ENCODE data around the gene RBBP4. TPM values are rescaled to one million over a fixed set of nuclear protein-coding genes. Genes with fewer than 3 reads are reported as not detected.

The RBBP4 gene
- total and polyA plus RNA-seq, 2 of the 8 experiments (the other 6 are each of a cell fraction or from before 2014, with no cell fraction given): 147 to 397 TPM

- FAIRE-seq (no peak), DNase-seq (ENCODE audit: low read depth in 1 of 2, low spot score in 2 of 2) (no peak)
- Histone ChIP-seq H2BK20ac (ENCODE audit: low read length) (no peak overlapping the region), H2BK15ac (ENCODE audit: low read length) (no peak overlapping the region), H2BK120ac (replicated peaks; ENCODE audit: low read depth, low read length) (no peak overlapping the region), H4K91ac (replicated peaks; ENCODE audit: insufficient read length, low read length) (no peak overlapping the region), H2AFZ (ENCODE audit: low read length) (no peak overlapping the region), H4K8ac (ENCODE audit: extremely low read depth, insufficient read depth, low read length) (no peak overlapping the region), H3K14ac (ENCODE audit: insufficient read length) (no peak overlapping the region), H4K20me1 (replicated peaks in 1 of 2; ENCODE audit: control insufficient read depth in 1 of 2, insufficient read depth in 2 of 2, low read length in 2 of 2) (no peaks in the 10 kb centered on the region), H2AK5ac (ENCODE audit: low read depth, low read length) (no peak overlapping the region), H4K5ac (ENCODE audit: insufficient read length, low read depth, low read length) (no peak overlapping the region), H3K9me3 (ENCODE audit: insufficient read depth in 2 of 2, low read depth in 1 of 2, low read length in 1 of 2) (no peaks in the 10 kb centered on the region), H3K27ac (ENCODE audit: low read depth, low read length) (no peak overlapping the region), H2BK12ac (ENCODE audit: low read depth, low read length) (no peak overlapping the region), H2BK5ac (ENCODE audit: low read depth, low read length) (no peak overlapping the region), H3K56ac (replicated peaks; ENCODE audit: insufficient read length, low read depth, low read length) (no peak overlapping the region), H3K79me2 (ENCODE audit: control insufficient read depth in 1 of 2, insufficient read depth in 2 of 2, low read length in 2 of 2) (no peaks in the 10 kb centered on the region), H3K27me3 (replicated peaks in 1 of 4; ENCODE audit: control insufficient read depth in 3 of 4, extremely low read depth in 1 of 4, insufficient read depth in 3 of 4, low read length in 3 of 4) (no peaks in the 10 kb centered on the region), H3K9ac (replicated peaks in 1 of 4; ENCODE audit: extremely low read depth in 1 of 4, low read depth in 3 of 4, low read length in 3 of 4) (no peak overlapping the region), H3K79me1 (ENCODE audit: low read depth, low read length) (no peaks in the 10 kb centered on the region; the same call in 1 of the 2 replicates), H3K36me3 (ENCODE audit: control insufficient read depth in 2 of 4, insufficient read depth in 4 of 4, low read length in 3 of 4) (peaks cover 0 to 22% (median 4%) of the 10 kb centered on the region in 4 experiments; a peak in 4 of 8 replicates), H3K4me2 (ENCODE audit: insufficient read depth in 1 of 2, low read depth in 2 of 2, low read length in 2 of 2) (no peak overlapping the region), H3K4ac (replicated peaks; ENCODE audit: insufficient read length, low read depth, low read length) (no peak overlapping the region), H3K18ac (ENCODE audit: extremely low read depth, low read length) (no peak overlapping the region), H3K23ac (ENCODE audit: insufficient read length) (no peak overlapping the region), H3K23me2 (ENCODE audit: low read depth, low read length) (no peaks in the 10 kb centered on the region), H3K4me3 (ENCODE audit: extremely low read depth in 1 of 4, insufficient read depth in 2 of 4, low read depth in 3 of 4, low read length in 4 of 4) (no peak overlapping the region), H3K4me1 (replicated peaks in 1 of 4; ENCODE audit: control insufficient read depth in 3 of 4, insufficient read depth in 4 of 4, low read length in 3 of 4) (no peaks in the 10 kb centered on the region)
- TF ChIP-seq RFX5 (IDR thresholded peaks at IDR 0.05; ENCODE audit: borderline replicate concordance, low read depth, low read length) (no peak), TEAD4 (IDR thresholded peaks at IDR 0.05; ENCODE audit: low read depth, low read length) (no peak), CHD1 (IDR thresholded peaks at IDR 0.05; ENCODE audit: low read depth, low read length) (no peak), CREB1 (IDR thresholded peaks at IDR 0.05) (no peak), KDM1A (IDR thresholded peaks at IDR 0.05; ENCODE audit: borderline replicate concordance, low read length) (no peak), EP300 (IDR thresholded peaks at IDR 0.05; ENCODE audit: borderline replicate concordance in 1 of 2, low read depth in 2 of 2, low read length in 2 of 2) (no peak), CBX5 (IDR thresholded peaks at IDR 0.05; ENCODE audit: low read depth, low read length) (no peak), POU5F1 (IDR thresholded peaks at IDR 0.05; ENCODE audit: low read depth, low read length) (no peak), KDM5A (IDR thresholded peaks at IDR 0.05; ENCODE audit: low read length) (no peak), ZNF274 (IDR thresholded peaks at IDR 0.05; ENCODE audit: borderline replicate concordance, extremely low read depth, low read length) (no peak), SP1 (IDR thresholded peaks at IDR 0.05; ENCODE audit: low read depth, low read length) (no peak), TBP (IDR thresholded peaks at IDR 0.05; ENCODE audit: low read depth, low read length) (no peak), EGR1 (IDR thresholded peaks at IDR 0.05; ENCODE audit: borderline replicate concordance, low read depth, low read length) (no peak), CTBP2 (IDR thresholded peaks at IDR 0.05; ENCODE audit: borderline replicate concordance, insufficient read depth, insufficient read length, low read length) (no peak), JUN (IDR thresholded peaks at IDR 0.05; ENCODE audit: low read depth, low read length) (no peak), SP2 (IDR thresholded peaks at IDR 0.05; ENCODE audit: low read length) (no peak)
- ChIA-PET POLR2A (ENCODE audit: partially characterized antibody) (interaction anchor here (1.1 to 3.0 kb wide), 6 partner anchors 8 to 27 kb away, joined by 3 to 12 read pairs (median 4); partner anchors contain the start of genes RBBP4 and ZBTB8OS), CTCF (ENCODE audit: partially characterized antibody) (no interaction called here)
- 93% methylated on average over 5 of the region's 5 CpGs; no CpG with 5 or more reads in 1 of the 2 experiments for WGBS, 2 experiments (ENCODE audit: extremely low coverage in 1 of 2, insufficient coverage in 1 of 2, insufficient read length in 1 of 2, insufficient replicate concordance in 2 of 2, low coverage in 1 of 2, low lambda C conversion rate in 2 of 2, missing lambda C conversion rate in 1 of 2)
Observed at GRCh38 chr1:32623775-32624174, 27.2 kb upstream of the RBBP4 start.
